ENCODE data around the gene NFIA.

Gene NFIA

DNA sequence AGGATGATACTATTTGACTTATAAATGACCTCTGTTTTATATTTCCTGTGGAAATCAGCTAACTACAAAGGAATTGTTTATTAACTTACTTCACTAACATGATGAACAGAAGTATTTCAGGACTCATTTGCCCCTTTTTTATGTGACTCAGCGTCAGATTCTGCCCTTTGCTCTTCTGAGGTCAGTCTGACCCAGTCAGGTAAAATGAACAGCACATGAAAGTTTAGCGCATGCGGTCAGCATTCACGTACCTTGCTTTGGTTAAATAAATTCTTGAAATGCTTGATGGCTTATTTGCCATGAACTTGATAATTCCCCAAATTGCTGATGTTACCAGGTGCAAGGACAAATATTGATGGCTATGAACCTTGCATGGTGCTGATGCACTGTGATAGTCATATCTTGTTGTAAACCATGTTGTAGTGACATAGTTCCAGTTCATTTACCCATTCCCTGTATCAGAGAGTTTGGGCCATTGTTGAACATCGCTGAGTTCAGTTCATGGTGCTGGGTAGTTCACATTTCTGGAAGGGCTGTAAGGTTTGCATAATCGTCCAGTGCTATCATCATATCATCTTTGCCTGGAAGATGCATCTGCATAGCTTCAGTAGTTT is 133.4 kb downstream of the NFIA start:
- no peaks in the 10 kb centered on the region for H3K27me3 ChIP-seq (ENCODE audit: insufficient read depth, low read length, poor library complexity, severe bottlenecking)
- TF ChIP-seq, protein P1, sequence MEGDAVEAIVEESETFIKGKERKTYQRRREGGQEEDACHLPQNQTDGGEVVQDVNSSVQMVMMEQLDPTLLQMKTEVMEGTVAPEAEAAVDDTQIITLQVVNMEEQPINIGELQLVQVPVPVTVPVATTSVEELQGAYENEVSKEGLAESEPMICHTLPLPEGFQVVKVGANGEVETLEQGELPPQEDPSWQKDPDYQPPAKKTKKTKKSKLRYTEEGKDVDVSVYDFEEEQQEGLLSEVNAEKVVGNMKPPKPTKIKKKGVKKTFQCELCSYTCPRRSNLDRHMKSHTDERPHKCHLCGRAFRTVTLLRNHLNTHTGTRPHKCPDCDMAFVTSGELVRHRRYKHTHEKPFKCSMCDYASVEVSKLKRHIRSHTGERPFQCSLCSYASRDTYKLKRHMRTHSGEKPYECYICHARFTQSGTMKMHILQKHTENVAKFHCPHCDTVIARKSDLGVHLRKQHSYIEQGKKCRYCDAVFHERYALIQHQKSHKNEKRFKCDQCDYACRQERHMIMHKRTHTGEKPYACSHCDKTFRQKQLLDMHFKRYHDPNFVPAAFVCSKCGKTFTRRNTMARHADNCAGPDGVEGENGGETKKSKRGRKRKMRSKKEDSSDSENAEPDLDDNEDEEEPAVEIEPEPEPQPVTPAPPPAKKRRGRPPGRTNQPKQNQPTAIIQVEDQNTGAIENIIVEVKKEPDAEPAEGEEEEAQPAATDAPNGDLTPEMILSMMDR (conservative IDR thresholded peaks at IDR 0.05; ENCODE audit: low read length): no peak
- TF ChIP-seq EZH2phosphoT487 (IDR thresholded peaks at IDR 0.05; ENCODE audit: borderline replicate concordance): no peak
- peaks cover 23% of the 10 kb centered on the region for H3K4me1 ChIP-seq (ENCODE audit: insufficient read depth, low read length, poor library complexity, severe bottlenecking)

DNA sequence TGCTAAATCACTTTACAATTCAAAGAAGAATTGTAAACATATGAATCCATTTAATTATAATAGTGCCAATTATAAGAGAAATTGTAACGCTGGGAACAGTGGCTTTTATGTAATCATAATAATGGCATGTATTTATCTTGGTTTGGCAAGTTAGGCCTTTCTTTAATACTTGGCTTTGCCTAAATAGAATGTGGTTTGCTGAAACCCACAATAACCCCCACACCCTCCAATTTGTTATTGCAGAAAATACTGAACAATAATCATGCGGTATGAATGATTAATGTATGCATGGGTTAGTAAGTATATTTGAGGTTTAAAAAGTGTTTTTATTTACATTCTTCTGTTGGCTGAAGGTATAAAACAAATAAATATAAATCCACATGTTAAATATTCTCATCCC is 138.2 kb downstream of the NFIA start:
- peaks cover 4% of the 10 kb centered on the region for H3K4me1 ChIP-seq (ENCODE audit: insufficient read depth, low read length, poor library complexity, severe bottlenecking)
- H3K9me2 ChIP-seq (replicated peaks; ENCODE audit: low read depth, low read length): no peaks in the 10 kb centered on the region
- no peak overlapping the region for H3K9ac ChIP-seq (ENCODE audit: low read depth, low read length, poor library complexity, severe bottlenecking)
- no peaks in the 10 kb centered on the region for H3K27me3 ChIP-seq (ENCODE audit: insufficient read depth, low read length, poor library complexity, severe bottlenecking)
- H3F3A ChIP-seq (ENCODE audit: low read depth): no peaks in the 10 kb centered on the region
- no peaks in the 10 kb centered on the region for H3K36me3 ChIP-seq (ENCODE audit: insufficient read depth, low read length)
- H3K79me2 ChIP-seq (ENCODE audit: insufficient read depth, low read length): no peaks in the 10 kb centered on the region
- no peak overlapping the region for H3K4me2 ChIP-seq (ENCODE audit: low read depth, low read length, poor library complexity, severe bottlenecking)
- no peaks in the 10 kb centered on the region for H3K9me3 ChIP-seq (ENCODE audit: insufficient read depth, low read depth, low read length)
- H2AFZ ChIP-seq (ENCODE audit: low read length): no peak overlapping the region
- no peaks in the 10 kb centered on the region for H4K20me1 ChIP-seq (ENCODE audit: insufficient read depth, low read length, poor library complexity, severe bottlenecking)
- TF ChIP-seq, protein P1 (conservative IDR thresholded peaks at IDR 0.05; ENCODE audit: low read length): no peak
- no peak for TF ChIP-seq EZH2phosphoT487 (IDR thresholded peaks at IDR 0.05; ENCODE audit: borderline replicate concordance)
- no peak overlapping the region for H3K4me3 ChIP-seq (ENCODE audit: low read length, poor library complexity, severe bottlenecking)

More for the DNA sequence above, 133.4 kb downstream of the NFIA start:
- Histone ChIP-seq H3K9me3 (ENCODE audit: insufficient read depth, low read depth, low read length) (no peaks in the 10 kb centered on the region), H3K36me3 (ENCODE audit: insufficient read depth, low read length) (no peaks in the 10 kb centered on the region), H3K9me2 (replicated peaks; ENCODE audit: low read depth, low read length) (no peaks in the 10 kb centered on the region), H3K9ac (ENCODE audit: low read depth, low read length, poor library complexity, severe bottlenecking) (no peak overlapping the region), H4K20me1 (ENCODE audit: insufficient read depth, low read length, poor library complexity, severe bottlenecking) (no peaks in the 10 kb centered on the region), H3K4me3 (ENCODE audit: low read length, poor library complexity, severe bottlenecking) (no peak overlapping the region), H3K4me2 (ENCODE audit: low read depth, low read length, poor library complexity, severe bottlenecking) (no peak overlapping the region), H3K79me2 (ENCODE audit: insufficient read depth, low read length) (no peaks in the 10 kb centered on the region), H2AFZ (ENCODE audit: low read length) (no peak overlapping the region), H3F3A (ENCODE audit: low read depth) (no peaks in the 10 kb centered on the region)

DNA sequence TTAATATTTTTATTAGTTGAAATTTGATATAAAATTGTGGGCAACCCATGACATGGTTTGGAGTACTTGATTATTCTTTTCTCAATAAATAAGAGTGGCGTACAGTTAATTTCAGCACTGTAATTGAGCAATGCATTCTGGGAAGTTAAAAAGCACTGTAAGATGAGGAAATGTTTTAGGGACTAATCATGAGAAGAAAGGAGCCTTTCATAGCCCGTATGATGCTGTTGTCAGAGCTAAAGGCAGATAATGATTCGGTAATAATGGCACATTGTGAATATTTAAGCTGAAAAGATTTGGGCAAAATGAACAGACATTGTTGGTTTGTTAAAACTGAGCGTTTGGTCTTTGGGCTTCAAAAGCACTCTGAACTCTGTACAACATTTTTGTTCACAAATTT is 139.3 kb downstream of the NFIA start:
- H3K79me2 ChIP-seq (ENCODE audit: insufficient read depth, low read length): no peaks in the 10 kb centered on the region
- no peaks in the 10 kb centered on the region for H3K36me3 ChIP-seq (ENCODE audit: insufficient read depth, low read length)
- H3F3A ChIP-seq (ENCODE audit: low read depth): no peaks in the 10 kb centered on the region
- no peak overlapping the region for H3K9ac ChIP-seq (ENCODE audit: low read depth, low read length, poor library complexity, severe bottlenecking)
- no peak for TF ChIP-seq EZH2phosphoT487 (IDR thresholded peaks at IDR 0.05; ENCODE audit: borderline replicate concordance)
- TF ChIP-seq, protein P1 (conservative IDR thresholded peaks at IDR 0.05; ENCODE audit: low read length): no peak
- no peaks in the 10 kb centered on the region for H4K20me1 ChIP-seq (ENCODE audit: insufficient read depth, low read length, poor library complexity, severe bottlenecking)
- H2AFZ ChIP-seq (ENCODE audit: low read length): peak overlapping the region; percentile 2; the same call in 1 of the 2 replicates
- H3K9me3 ChIP-seq (ENCODE audit: insufficient read depth, low read depth, low read length): no peaks in the 10 kb centered on the region
- no peak overlapping the region for H3K4me2 ChIP-seq (ENCODE audit: low read depth, low read length, poor library complexity, severe bottlenecking)
- no peaks in the 10 kb centered on the region for H3K9me2 ChIP-seq (replicated peaks; ENCODE audit: low read depth, low read length)
- no peaks in the 10 kb centered on the region for H3K27me3 ChIP-seq (ENCODE audit: insufficient read depth, low read length, poor library complexity, severe bottlenecking)
- H3K4me1 ChIP-seq (ENCODE audit: insufficient read depth, low read length, poor library complexity, severe bottlenecking): no peaks in the 10 kb centered on the region
- H3K4me3 ChIP-seq (ENCODE audit: low read length, poor library complexity, severe bottlenecking): no peak overlapping the region

All from Loucy (cell line).